Measurements from ENCODE around the gene CCL18. TPM values are rescaled to one million over a fixed set of nuclear protein-coding genes. Genes with fewer than 3 reads are reported as not detected.
A peak's percentile ranks its signal among the peaks of the same experiment; 100 is the strongest.
"Not testable (repeated sequence)": the region's sequence is repeated elsewhere in the genome, so short reads cannot be mapped to it uniquely, and the experiment has no call there.

CCL18 gene
- polyA plus RNA-seq, 2 of the 4 experiments (the other 2 are of a cell fraction), result not detected

GRCh38 chr17:36117505-36118382 is 53.7 kb downstream of the CCL18 start:
- DNase-seq (ENCODE audit: low read depth in 1 of 2, low spot score in 1 of 2) (no peak), ATAC-seq (no peak), FAIRE-seq (no peak)
- whole genome bisulfite sequencing (ENCODE audit: missing lambda C conversion rate), result 27% methylated on average over 3 of the region's 5 CpGs
- no peak for TF ChIP-seq MAZ (IDR thresholded peaks at IDR 0.05; ENCODE audit: borderline replicate concordance, low read depth, low read length)
- no peak for TF ChIP-seq SMC3 (IDR thresholded peaks at IDR 0.05)
- no peak for TF ChIP-seq MAX (IDR thresholded peaks at IDR 0.05)
- TF ChIP-seq NR3C1 (IDR thresholded peaks at IDR 0.05), result no peak
- no peak for TF ChIP-seq RFX5 (IDR thresholded peaks at IDR 0.05)
- TF ChIP-seq E2F6 (IDR thresholded peaks at IDR 0.05; ENCODE audit: borderline replicate concordance, low read depth), result no peak
- no peak for TF ChIP-seq HOXA7 (CRISPR knock-in tag; IDR thresholded peaks at IDR 0.05)
- TF ChIP-seq ELK1 (IDR thresholded peaks at IDR 0.05; ENCODE audit: low read depth, low read length), result no peak
- TF ChIP-seq NFE2L2 (conservative IDR thresholded peaks at IDR 0.05; ENCODE audit: low read length), result no peak
- Histone ChIP-seq H3K4me1 (no peaks in the 10 kb centered on the region), H3K27ac (no peak overlapping the region), H3K9me3 (peaks cover 2% of the 10 kb centered on the region; the same call in 1 of the 3 replicates), H3K4me2 (no peak overlapping the region), H3K4me3 (no peak overlapping the region)
- ChIA-PET CTCF (interaction anchor here (0.6 to 4.0 kb wide), 9 partner anchors 7 to 366 kb away, joined by 3 to 14 read pairs (median 3); no protein-coding TSS in a partner anchor), POLR2A (no interaction called here)

GRCh38 chr17:36118477-36119353 is 54.6 kb downstream of the CCL18 start:
- no peak overlapping the region for H3K27ac ChIP-seq
- peak overlapping the region; percentile 38; the same call in 2 of the 3 replicates for H3K4me2 ChIP-seq
- H3K4me3 ChIP-seq, result no peak overlapping the region
- DNase-seq (ENCODE audit: low read depth in 1 of 2, low spot score in 1 of 2) (peak in 1 of 2 experiments; percentile 19), ATAC-seq (peak; percentile 94 to 95), FAIRE-seq (no peak)
- CTCF ChIA-PET, result interaction anchor here (0.6 to 4.0 kb wide), 10 partner anchors 8 to 365 kb away, joined by 3 to 14 read pairs (median 4); no protein-coding TSS in a partner anchor
- H3K9me3 ChIP-seq, result no peaks in the 10 kb centered on the region
- POLR2A ChIA-PET, result no interaction called here
- no peak for TF ChIP-seq POLR2AphosphoS2 (conservative IDR thresholded peaks at IDR 0.05; ENCODE audit: low read length)
- TF ChIP-seq RFX5 (IDR thresholded peaks at IDR 0.05), result no peak
- no peak for TF ChIP-seq FOSB (CRISPR knock-in tag; IDR thresholded peaks at IDR 0.05)
- no peak for TF ChIP-seq ZC3H11A (IDR thresholded peaks at IDR 0.05)
- no peak for TF ChIP-seq CBX2 (IDR thresholded peaks at IDR 0.05; ENCODE audit: borderline replicate concordance, low read depth)
- TF ChIP-seq RARB (CRISPR knock-in tag; IDR thresholded peaks at IDR 0.05), result no peak
- WGBS (ENCODE audit: missing lambda C conversion rate), result 37% methylated on average over 12 of the region's 12 CpGs
- no peaks in the 10 kb centered on the region for H3K4me1 ChIP-seq

- Histone ChIP-seq H3K4me3 (no peak overlapping the region), H3K4me1 (no peaks in the 10 kb centered on the region), H3K9me3 (0 out of 3 replicates have a peak, but pooled peaks cover 3% of the 10 kb centered on the region), H3K27ac (no peak overlapping the region), H3K4me2 (no peak overlapping the region)
- POLR2A ChIA-PET, result no interaction called here
- whole genome bisulfite sequencing (ENCODE audit: missing lambda C conversion rate), result 20% methylated on average over 3 of the region's 3 CpGs
- FAIRE-seq, result no peak
- TF ChIP-seq HDAC2 (IDR thresholded peaks at IDR 0.05) (no peak), HOXB5 (CRISPR knock-in tag; IDR thresholded peaks at IDR 0.05) (no peak), ESRRA (IDR thresholded peaks at IDR 0.05; ENCODE audit: borderline replicate concordance, low read length) (no peak), ZSCAN20 (CRISPR knock-in tag; IDR thresholded peaks at IDR 0.05) (no peak), GATA3 (IDR thresholded peaks at IDR 0.05; ENCODE audit: borderline replicate concordance) (no peak), SMC3 (IDR thresholded peaks at IDR 0.05) (no peak), EP300 (IDR thresholded peaks at IDR 0.05) (no peak)
- ATAC-seq, result no peak
- DNase-seq (ENCODE audit: low read depth in 1 of 2, low spot score in 1 of 2), result no peak
- CTCF ChIA-PET, result interaction anchor here (1.0 to 4.0 kb wide), 4 partner anchors 13 to 173 kb away, joined by 3 to 14 read pairs (median 9); no protein-coding TSS in a partner anchor
Observed at GRCh38 chr17:36120221-36120620, 56.1 kb downstream of the CCL18 start.

GRCh38 chr17:36121099-36121498 is 57.0 kb downstream of the CCL18 start:
- CTCF ChIA-PET, result interaction anchor here (2.9 kb wide), 1 partner anchor 28 kb away, joined by 14 read pairs; no protein-coding TSS in a partner anchor
- FAIRE-seq; H3K4me2 ChIP-seq; H3K9me3 ChIP-seq; H3K4me3 ChIP-seq; ATAC-seq; POLR2A ChIA-PET; H3K4me1 ChIP-seq; H3K27ac ChIP-seq; DNase-seq (ENCODE audit: low read depth in 1 of 2, low spot score in 1 of 2): not testable (repeated sequence)
- WGBS (ENCODE audit: missing lambda C conversion rate), result 13% methylated on average over 6 of the region's 6 CpGs
